ENCODE results near the gene TMEM53.
"Not testable (repeated sequence)": the region's sequence is repeated elsewhere in the genome, so short reads cannot be mapped to it uniquely, and the experiment has no call there.

Gene TMEM53

DNA sequence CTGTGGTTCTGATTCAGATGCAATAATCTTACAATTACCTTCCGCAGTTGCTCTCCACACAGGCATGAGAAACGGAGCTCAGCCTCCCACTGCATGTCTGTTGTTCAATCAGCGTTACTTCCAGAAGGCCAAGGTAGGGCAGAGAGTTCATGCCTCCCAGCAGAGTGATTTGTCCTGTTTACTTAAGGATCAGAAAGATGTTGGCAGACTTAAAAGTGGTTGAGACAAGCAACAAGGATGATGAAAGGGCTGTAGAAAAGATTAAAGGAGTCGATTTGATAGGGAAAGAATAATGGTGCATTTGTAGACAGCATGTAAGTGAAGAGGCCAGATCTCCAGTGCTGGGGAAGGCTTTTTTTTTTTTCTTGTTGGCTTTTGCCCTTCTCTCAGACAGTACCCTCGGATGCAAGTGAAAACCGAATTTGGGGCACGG, 26.9 kb upstream of the TMEM53 start:
- TF ChIP-seq, protein P1, sequence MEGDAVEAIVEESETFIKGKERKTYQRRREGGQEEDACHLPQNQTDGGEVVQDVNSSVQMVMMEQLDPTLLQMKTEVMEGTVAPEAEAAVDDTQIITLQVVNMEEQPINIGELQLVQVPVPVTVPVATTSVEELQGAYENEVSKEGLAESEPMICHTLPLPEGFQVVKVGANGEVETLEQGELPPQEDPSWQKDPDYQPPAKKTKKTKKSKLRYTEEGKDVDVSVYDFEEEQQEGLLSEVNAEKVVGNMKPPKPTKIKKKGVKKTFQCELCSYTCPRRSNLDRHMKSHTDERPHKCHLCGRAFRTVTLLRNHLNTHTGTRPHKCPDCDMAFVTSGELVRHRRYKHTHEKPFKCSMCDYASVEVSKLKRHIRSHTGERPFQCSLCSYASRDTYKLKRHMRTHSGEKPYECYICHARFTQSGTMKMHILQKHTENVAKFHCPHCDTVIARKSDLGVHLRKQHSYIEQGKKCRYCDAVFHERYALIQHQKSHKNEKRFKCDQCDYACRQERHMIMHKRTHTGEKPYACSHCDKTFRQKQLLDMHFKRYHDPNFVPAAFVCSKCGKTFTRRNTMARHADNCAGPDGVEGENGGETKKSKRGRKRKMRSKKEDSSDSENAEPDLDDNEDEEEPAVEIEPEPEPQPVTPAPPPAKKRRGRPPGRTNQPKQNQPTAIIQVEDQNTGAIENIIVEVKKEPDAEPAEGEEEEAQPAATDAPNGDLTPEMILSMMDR (IDR thresholded peaks at IDR 0.05; ENCODE audit: insufficient read depth, low read length, poor library complexity, severe bottlenecking): no peak
- Histone ChIP-seq H3K27me3 (replicated peaks; ENCODE audit: control insufficient read depth, insufficient read depth, low read length) (no peaks in the 10 kb centered on the region), H3K4me3 (replicated peaks; ENCODE audit: low read depth, low read length) (no peak overlapping the region), H3K36me3 (ENCODE audit: control insufficient read depth, insufficient read depth, low read length) (no peaks in the 10 kb centered on the region)
- no peak for DNase-seq (ENCODE audit: extremely low read depth, insufficient read length)

- Histone ChIP-seq H3K27me3 (replicated peaks; ENCODE audit: control insufficient read depth, insufficient read depth, low read length) (no peaks in the 10 kb centered on the region), H3K4me3 (replicated peaks; ENCODE audit: low read depth, low read length) (no peak overlapping the region), H3K36me3 (ENCODE audit: control insufficient read depth, insufficient read depth, low read length) (no peaks in the 10 kb centered on the region)
- no peak for DNase-seq (ENCODE audit: extremely low read depth, insufficient read length)
- TF ChIP-seq, protein P1 (IDR thresholded peaks at IDR 0.05; ENCODE audit: insufficient read depth, low read length, poor library complexity, severe bottlenecking): no peak
These were observed 26.3 kb upstream of the TMEM53 start for GRCh38 chr1:44700573-44700972.

DNA sequence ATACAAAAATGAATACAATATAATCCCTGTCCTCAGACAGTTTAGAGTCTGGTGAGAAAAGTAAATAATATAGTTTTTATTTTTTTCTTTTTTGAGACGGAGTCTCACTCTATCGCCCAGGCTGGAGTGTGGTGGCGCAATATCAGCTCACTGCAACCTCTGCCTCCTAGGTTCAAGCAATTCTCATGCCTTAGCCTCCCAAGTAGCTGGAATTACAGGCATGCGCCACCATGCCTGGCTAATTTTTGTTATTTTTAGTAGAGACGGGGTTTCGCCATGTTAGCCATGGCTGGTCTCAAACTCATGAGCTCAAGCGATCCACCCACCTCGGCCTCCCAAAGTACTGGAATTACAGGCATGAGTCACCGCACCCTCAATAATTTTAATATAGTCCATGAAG, 25.1 kb upstream of the TMEM53 start:
- DNase-seq (ENCODE audit: extremely low read depth, insufficient read length); H3K27me3 ChIP-seq (replicated peaks; ENCODE audit: control insufficient read depth, insufficient read depth, low read length); H3K4me3 ChIP-seq (replicated peaks; ENCODE audit: low read depth, low read length); H3K36me3 ChIP-seq (ENCODE audit: control insufficient read depth, insufficient read depth, low read length): not testable (repeated sequence)

DNA sequence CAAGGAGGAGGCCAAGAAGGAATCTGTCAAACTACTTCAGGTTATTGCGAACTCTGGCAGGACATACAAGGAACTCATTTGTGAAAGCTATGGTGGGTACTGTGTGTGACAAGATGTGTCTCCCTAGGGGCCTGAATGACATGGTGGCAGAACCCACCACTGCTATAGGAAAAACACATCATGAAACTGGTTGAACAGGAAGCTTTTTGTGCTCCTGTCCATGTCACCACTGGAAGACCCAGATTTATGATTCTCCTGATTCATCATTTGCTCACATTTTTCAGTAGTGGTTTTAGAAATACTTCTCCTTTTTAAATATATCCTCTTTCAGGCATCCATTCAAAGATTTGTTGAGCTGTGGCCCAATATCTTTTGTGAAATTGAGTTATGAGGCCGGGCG, 23.9 kb upstream of the TMEM53 start:
- no peak overlapping the region for H3K4me3 ChIP-seq (replicated peaks; ENCODE audit: low read depth, low read length)
- peak; percentile 38 for DNase-seq (ENCODE audit: extremely low read depth, insufficient read length)
- TF ChIP-seq, protein P1 (IDR thresholded peaks at IDR 0.05; ENCODE audit: insufficient read depth, low read length, poor library complexity, severe bottlenecking): no peak
- no peaks in the 10 kb centered on the region for H3K36me3 ChIP-seq (ENCODE audit: control insufficient read depth, insufficient read depth, low read length)
- no peaks in the 10 kb centered on the region for H3K27me3 ChIP-seq (replicated peaks; ENCODE audit: control insufficient read depth, insufficient read depth, low read length)

DNA sequence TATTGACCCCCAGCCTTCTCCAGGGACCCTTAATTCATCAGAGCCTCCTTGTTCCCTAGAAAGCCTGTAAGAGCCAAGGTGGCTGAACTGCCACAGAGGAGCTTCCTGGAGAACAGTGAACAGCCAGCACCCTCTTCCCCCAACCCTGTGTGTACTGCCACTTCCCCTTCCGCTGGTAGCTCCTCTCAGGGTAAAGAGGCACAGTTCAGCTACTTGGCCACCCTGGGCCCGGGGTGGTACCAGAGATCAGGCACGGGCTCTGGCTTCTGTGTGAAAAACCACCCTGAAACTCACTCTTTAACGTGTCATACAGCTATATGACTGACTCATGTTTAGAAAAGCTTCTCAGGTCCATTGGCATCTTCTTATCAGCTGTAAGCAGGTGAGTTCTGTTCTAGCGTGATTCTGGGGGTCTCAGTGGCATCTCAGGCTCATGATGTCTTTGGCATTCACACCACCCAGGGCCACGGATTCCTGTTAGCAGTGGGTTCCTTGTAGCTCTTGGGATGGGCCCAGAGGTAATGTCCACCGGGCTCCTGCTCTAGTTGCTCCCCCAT, 22.6 kb upstream of the TMEM53 start:
- TF ChIP-seq, protein P1 (IDR thresholded peaks at IDR 0.05; ENCODE audit: insufficient read depth, low read length, poor library complexity, severe bottlenecking): no peak
- DNase-seq (ENCODE audit: extremely low read depth, insufficient read length): peak; percentile 48

GRCh38 chr1:44696101-44696500, 21.8 kb upstream of the TMEM53 start:
- no peaks in the 10 kb centered on the region for H3K36me3 ChIP-seq (ENCODE audit: control insufficient read depth, insufficient read depth, low read length)
- no peaks in the 10 kb centered on the region for H3K27me3 ChIP-seq (replicated peaks; ENCODE audit: control insufficient read depth, insufficient read depth, low read length)
- TF ChIP-seq, protein P1 (IDR thresholded peaks at IDR 0.05; ENCODE audit: insufficient read depth, low read length, poor library complexity, severe bottlenecking): no peak
- DNase-seq (ENCODE audit: extremely low read depth, insufficient read length): no peak
- no peak overlapping the region for H3K4me3 ChIP-seq (replicated peaks; ENCODE audit: low read depth, low read length)

More for the DNA sequence above, 22.6 kb upstream of the TMEM53 start:
- Histone ChIP-seq H3K36me3 (ENCODE audit: control insufficient read depth, insufficient read depth, low read length) (no peaks in the 10 kb centered on the region), H3K27me3 (replicated peaks; ENCODE audit: control insufficient read depth, insufficient read depth, low read length) (no peaks in the 10 kb centered on the region), H3K4me3 (replicated peaks; ENCODE audit: low read depth, low read length) (no peak overlapping the region)

Data from GM06990 (cell line).